HepG2 (cell line): ENCODE results near the gene MTA1. TPM values are rescaled to one million over a fixed set of nuclear protein-coding genes. Genes with fewer than 3 reads are reported as not detected.

Experiments
- DMAP1 ChIP-seq: IDR thresholded peaks from 2 replicates; pipeline ENCODE4 v1.6.1; 2016
- HMGXB4 ChIP-seq, 2 experiments: sonication (generic) in 1 of 2; formaldehyde crosslinking in 1 of 2; IDR thresholded peaks; 2 replicates each; pipeline versions ENCODE4 v1.4.0 to v1.6.1; 2018 to 2020; ENCODE audit warnings: missing genetic modification reagents in 2 of 2, borderline replicate concordance in 1 of 2, low read depth in 1 of 2, mild to moderate bottlenecking in 1 of 2, missing biosample characterization in 1 of 2
- HNRNPLL ChIP-seq: fragments of 200-400 bp; formaldehyde crosslinking; IDR thresholded peaks from 2 replicates; pipeline ENCODE4 v1.6.1; 2017; ENCODE audit warnings: mild to moderate bottlenecking, low read depth, low read length; ENCODE audit not compliant: poor library complexity, severe bottlenecking
- SAP130 ChIP-seq: IDR thresholded peaks from 2 replicates; pipeline ENCODE4 v1.6.1; 2016; ENCODE audit warnings: low read depth
- ZFP36L1 ChIP-seq: sonication (generic); formaldehyde crosslinking; IDR thresholded peaks from 2 replicates; pipeline ENCODE4 v1.8.0; 2022; ENCODE audit warnings: mild to moderate bottlenecking, missing genetic modification reagents, moderate library complexity
- ZMYM2 ChIP-seq: sonication (generic); formaldehyde crosslinking; IDR thresholded peaks from 2 replicates; pipeline ENCODE4 v1.8.0; 2022; ENCODE audit warnings: mild to moderate bottlenecking, missing genetic modification reagents
- ZNF138 ChIP-seq: sonication (generic); formaldehyde crosslinking; IDR thresholded peaks from 2 replicates; pipeline ENCODE4 v1.5.0; 2020; ENCODE audit warnings: mild to moderate bottlenecking, low read depth, missing genetic modification reagents
- ZNF776 ChIP-seq: sonication (generic); formaldehyde crosslinking; IDR thresholded peaks from 2 replicates; pipeline ENCODE4 v1.4.0; 2020; ENCODE audit warnings: mild to moderate bottlenecking, missing genetic modification reagents
- ZNF788 ChIP-seq: sonication (generic); formaldehyde crosslinking; IDR thresholded peaks from 2 replicates; pipeline ENCODE4 v1.5.0; 2020; ENCODE audit warnings: mild to moderate bottlenecking, missing genetic modification reagents, borderline replicate concordance
- polyA plus RNA-seq, 8 experiments: library from polyadenylated mRNA; depleted of rRNA in 3 of 8; stranded (reverse) in 7 of 8; unstranded in 1 of 8; fragments of >200 nt; fragmentation: Illumina TruSeq in 4 of 8; extraction: Trizol in 4 of 8; gene quantifications; 2 replicates each; pipeline versions ENCODE4 v1.2.1 to v1.2.3, GENCODE V29; 2011 to 2016; ENCODE audit warnings: low read depth in 4 of 8, missing spikeins in 1 of 8, mixed read lengths in 1 of 8; ENCODE audit not compliant: insufficient read depth in 1 of 8
- total RNA-seq, 5 experiments: library from RNA; depleted of rRNA; stranded (reverse); fragments of >200 nt; fragmentation: Illumina TruSeq; extraction: Trizol; gene quantifications; 2 replicates each; pipeline ENCODE4 v1.2.3, GENCODE V29; 2016; ENCODE audit warnings: low read depth in 1 of 5
- TF ChIP-seq, protein P1 (sequence below): sonication (generic); formaldehyde crosslinking; IDR thresholded peaks from 2 replicates; pipeline ENCODE4 v1.4.0; 2020; ENCODE audit warnings: mild to moderate bottlenecking, missing genetic modification reagents, borderline replicate concordance
- TF ChIP-seq, protein P2 (sequence below), 2 experiments: fragments of 450-650 bp in 1 of 2; sonication (generic) in 1 of 2; formaldehyde crosslinking in 1 of 2; IDR thresholded peaks; 2 replicates each; pipeline versions ENCODE4 v1.6.1 to v1.8.0; 2016 to 2022; ENCODE audit warnings: antibody characterized with exemption in 1 of 2, mild to moderate bottlenecking in 1 of 2, missing genetic modification reagents in 1 of 2

MTA1 gene
- total and polyA plus RNA-seq, 2 of the 13 experiments (the other 11 are each of a cell fraction or from before 2014, with no cell fraction given): 35.2 to 85.8 TPM

DNA sequence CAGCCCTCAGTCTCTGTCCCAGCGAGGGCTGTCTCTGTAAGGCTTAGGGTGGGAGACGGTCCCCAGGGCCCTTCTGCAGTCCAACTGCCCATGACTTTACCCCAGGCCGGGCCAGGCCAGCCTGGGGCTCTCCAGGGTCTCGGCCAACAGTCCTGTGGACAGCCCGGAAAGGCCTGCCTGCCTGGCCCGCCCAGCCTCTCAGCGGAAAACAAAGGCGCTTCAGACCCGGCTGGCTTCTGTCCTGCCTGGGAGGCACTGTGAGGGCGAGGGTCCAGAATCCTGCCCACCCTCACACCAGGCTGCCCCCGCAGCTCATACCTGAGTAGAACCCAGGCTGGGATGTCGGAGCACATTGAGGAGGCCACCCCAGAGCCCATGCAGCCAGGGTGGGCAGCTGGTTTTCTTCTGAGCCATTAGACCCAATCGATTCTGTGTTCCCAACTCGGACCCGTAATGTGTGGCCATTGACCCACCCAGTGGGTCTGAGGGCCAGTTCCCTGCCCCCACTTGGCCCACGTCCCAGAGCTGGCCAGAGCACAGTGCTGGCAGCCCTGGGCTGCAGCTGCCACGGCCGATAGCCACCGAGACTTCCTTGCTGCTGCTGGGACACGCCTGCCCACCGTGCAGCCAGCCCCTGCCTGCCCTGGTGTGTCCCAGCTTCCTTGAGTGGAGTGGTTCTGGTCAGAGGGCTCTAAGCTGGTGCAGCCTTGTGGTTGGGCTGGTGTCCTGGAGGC lies 56.6 kb downstream of the MTA1 start (continued):
- TF ChIP-seq SAP130 (CRISPR knock-in tag) (peak; percentile 50), ZNF776 (CRISPR knock-in tag) (0 out of 2 replicates have a peak, but pooled peaks have one; percentile 55), ZMYM2 (CRISPR knock-in tag) (no peak), DMAP1 (CRISPR knock-in tag) (peak; percentile 29; the same call in 1 of the 2 replicates), HNRNPLL (peak; percentile 34), ZFP36L1 (CRISPR knock-in tag) (no peak), ZNF788 (peak; percentile 52; the same call in 1 of the 2 replicates), ZNF138 (CRISPR knock-in tag) (0 out of 2 replicates have a peak, but pooled peaks have one; percentile 7), HMGXB4 (CRISPR knock-in tag; IDR thresholded peaks at IDR 0.05; ENCODE audit: borderline replicate concordance in 1 of 2, low read depth in 1 of 2) (peak in 1 of 2 experiments; percentile 13; a peak in 1 of 4 replicates)
- TF ChIP-seq, protein P1, sequence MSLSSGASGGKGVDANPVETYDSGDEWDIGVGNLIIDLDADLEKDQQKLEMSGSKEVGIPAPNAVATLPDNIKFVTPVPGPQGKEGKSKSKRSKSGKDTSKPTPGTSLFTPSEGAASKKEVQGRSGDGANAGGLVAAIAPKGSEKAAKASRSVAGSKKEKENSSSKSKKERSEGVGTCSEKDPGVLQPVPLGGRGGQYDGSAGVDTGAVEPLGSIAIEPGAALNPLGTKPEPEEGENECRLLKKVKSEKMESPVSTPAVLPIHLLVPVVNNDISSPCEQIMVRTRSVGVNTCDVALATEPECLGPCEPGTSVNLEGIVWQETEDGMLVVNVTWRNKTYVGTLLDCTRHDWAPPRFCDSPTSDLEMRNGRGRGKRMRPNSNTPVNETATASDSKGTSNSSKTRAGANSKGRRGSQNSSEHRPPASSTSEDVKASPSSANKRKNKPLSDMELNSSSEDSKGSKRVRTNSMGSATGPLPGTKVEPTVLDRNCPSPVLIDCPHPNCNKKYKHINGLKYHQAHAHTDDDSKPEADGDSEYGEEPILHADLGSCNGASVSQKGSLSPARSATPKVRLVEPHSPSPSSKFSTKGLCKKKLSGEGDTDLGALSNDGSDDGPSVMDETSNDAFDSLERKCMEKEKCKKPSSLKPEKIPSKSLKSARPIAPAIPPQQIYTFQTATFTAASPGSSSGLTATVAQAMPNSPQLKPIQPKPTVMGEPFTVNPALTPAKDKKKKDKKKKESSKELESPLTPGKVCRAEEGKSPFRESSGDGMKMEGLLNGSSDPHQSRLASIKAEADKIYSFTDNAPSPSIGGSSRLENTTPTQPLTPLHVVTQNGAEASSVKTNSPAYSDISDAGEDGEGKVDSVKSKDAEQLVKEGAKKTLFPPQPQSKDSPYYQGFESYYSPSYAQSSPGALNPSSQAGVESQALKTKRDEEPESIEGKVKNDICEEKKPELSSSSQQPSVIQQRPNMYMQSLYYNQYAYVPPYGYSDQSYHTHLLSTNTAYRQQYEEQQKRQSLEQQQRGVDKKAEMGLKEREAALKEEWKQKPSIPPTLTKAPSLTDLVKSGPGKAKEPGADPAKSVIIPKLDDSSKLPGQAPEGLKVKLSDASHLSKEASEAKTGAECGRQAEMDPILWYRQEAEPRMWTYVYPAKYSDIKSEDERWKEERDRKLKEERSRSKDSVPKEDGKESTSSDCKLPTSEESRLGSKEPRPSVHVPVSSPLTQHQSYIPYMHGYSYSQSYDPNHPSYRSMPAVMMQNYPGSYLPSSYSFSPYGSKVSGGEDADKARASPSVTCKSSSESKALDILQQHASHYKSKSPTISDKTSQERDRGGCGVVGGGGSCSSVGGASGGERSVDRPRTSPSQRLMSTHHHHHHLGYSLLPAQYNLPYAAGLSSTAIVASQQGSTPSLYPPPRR (CRISPR knock-in tag): no peak; the same call in 1 of the 2 replicates
- TF ChIP-seq, protein P2, sequence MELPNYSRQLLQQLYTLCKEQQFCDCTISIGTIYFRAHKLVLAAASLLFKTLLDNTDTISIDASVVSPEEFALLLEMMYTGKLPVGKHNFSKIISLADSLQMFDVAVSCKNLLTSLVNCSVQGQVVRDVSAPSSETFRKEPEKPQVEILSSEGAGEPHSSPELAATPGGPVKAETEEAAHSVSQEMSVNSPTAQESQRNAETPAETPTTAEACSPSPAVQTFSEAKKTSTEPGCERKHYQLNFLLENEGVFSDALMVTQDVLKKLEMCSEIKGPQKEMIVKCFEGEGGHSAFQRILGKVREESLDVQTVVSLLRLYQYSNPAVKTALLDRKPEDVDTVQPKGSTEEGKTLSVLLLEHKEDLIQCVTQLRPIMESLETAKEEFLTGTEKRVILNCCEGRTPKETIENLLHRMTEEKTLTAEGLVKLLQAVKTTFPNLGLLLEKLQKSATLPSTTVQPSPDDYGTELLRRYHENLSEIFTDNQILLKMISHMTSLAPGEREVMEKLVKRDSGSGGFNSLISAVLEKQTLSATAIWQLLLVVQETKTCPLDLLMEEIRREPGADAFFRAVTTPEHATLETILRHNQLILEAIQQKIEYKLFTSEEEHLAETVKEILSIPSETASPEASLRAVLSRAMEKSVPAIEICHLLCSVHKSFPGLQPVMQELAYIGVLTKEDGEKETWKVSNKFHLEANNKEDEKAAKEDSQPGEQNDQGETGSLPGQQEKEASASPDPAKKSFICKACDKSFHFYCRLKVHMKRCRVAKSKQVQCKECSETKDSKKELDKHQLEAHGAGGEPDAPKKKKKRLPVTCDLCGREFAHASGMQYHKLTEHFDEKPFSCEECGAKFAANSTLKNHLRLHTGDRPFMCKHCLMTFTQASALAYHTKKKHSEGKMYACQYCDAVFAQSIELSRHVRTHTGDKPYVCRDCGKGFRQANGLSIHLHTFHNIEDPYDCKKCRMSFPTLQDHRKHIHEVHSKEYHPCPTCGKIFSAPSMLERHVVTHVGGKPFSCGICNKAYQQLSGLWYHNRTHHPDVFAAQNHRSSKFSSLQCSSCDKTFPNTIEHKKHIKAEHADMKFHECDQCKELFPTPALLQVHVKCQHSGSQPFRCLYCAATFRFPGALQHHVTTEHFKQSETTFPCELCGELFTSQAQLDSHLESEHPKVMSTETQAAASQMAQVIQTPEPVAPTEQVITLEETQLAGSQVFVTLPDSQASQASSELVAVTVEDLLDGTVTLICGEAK (IDR thresholded peaks at IDR 0.05): no peak
- TF ChIP-seq, protein P2 (CRISPR knock-in tag; IDR thresholded peaks at IDR 0.05): 0 out of 2 replicates have a peak, but pooled peaks have one; percentile 51
